Measurements from ENCODE around the gene PDK1. TPM values are rescaled to one million over a fixed set of nuclear protein-coding genes. Genes with fewer than 3 reads are reported as not detected.
"Not testable (repeated sequence)": the region's sequence is repeated elsewhere in the genome, so short reads cannot be mapped to it uniquely, and the experiment has no call there.

PDK1 gene
- total RNA-seq, 2 donors from 2014 or later: 26.6 to 33.0 TPM

DNA sequence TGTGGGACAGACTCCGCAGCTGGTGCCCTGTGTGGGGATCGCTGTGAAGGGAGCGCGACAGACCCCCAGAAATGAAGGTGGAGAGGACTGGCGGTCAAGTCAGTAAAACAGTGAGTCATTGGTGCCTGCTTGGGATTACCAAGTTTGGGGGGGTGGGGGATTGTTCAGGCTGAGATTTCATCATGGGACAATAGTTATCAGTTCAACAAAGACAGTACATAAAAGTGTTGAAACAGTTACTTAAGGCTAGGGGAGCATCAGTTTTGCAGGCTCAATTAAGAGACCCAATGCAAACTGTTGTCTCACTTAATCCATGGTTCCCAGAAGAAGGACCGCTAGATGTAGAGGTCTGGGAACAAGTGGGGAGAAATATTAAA lies 42.4 kb upstream of the PDK1 start:
- Histone ChIP-seq H3K4me3 (no peak overlapping the region), H3K36me3 (no peaks in the 10 kb centered on the region), H3K27ac (peak overlapping the region in 1 of 2 donors; percentile 48), H3K4me1 (no peaks in the 10 kb centered on the region), H3K9me3 (peaks cover 13 to 20% of the 10 kb centered on the region in 2 donors), H3K27me3 (no peaks in the 10 kb centered on the region)
- DNase-seq (ENCODE audit: low spot score): no peak
- TF ChIP-seq, protein P1, sequence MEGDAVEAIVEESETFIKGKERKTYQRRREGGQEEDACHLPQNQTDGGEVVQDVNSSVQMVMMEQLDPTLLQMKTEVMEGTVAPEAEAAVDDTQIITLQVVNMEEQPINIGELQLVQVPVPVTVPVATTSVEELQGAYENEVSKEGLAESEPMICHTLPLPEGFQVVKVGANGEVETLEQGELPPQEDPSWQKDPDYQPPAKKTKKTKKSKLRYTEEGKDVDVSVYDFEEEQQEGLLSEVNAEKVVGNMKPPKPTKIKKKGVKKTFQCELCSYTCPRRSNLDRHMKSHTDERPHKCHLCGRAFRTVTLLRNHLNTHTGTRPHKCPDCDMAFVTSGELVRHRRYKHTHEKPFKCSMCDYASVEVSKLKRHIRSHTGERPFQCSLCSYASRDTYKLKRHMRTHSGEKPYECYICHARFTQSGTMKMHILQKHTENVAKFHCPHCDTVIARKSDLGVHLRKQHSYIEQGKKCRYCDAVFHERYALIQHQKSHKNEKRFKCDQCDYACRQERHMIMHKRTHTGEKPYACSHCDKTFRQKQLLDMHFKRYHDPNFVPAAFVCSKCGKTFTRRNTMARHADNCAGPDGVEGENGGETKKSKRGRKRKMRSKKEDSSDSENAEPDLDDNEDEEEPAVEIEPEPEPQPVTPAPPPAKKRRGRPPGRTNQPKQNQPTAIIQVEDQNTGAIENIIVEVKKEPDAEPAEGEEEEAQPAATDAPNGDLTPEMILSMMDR (IDR thresholded peaks at IDR 0.05): no peak

DNA sequence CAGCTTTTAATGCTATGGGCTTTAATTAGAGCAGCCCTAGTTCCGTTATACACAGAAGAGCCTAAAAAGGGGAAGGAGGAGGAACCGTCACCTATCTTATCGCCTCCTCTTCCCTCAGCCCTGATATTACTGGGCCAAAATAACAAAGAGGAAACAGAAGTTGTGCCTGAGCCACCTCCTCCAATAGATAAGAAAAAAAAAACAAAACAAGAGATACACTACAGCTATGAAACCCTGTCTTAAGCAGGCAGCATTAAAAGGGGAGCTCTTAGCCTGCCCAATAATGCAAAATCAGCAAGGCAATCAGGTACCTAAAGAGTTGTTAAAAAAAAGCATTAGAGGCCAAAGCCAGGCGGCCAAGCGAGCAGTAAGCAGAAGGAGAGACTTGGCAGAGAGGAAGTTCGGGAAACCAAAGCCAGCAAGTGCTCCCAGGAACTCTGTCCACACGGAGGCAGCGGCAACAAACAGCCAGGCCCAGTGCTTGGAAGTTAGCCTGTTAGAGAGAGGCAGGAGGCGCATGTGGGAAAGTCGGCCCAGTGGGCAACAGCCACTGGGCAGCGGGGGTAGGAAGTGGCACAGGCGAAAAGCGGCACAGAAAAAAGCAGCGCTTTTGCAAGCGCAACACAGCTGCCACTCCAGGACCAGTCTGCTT lies 41.8 kb upstream of the PDK1 start:
- no peaks in the 10 kb centered on the region for H3K4me1 ChIP-seq
- peak overlapping the region in 1 of 2 donors; percentile 48 for H3K27ac ChIP-seq
- no peaks in the 10 kb centered on the region for H3K27me3 ChIP-seq
- TF ChIP-seq, protein P1 (IDR thresholded peaks at IDR 0.05): no peak
- H3K4me3 ChIP-seq: no peak overlapping the region
- H3K9me3 ChIP-seq: peaks cover 13 to 20% of the 10 kb centered on the region in 2 donors
- DNase-seq (ENCODE audit: low spot score): no peak
- H3K36me3 ChIP-seq: no peaks in the 10 kb centered on the region

DNA sequence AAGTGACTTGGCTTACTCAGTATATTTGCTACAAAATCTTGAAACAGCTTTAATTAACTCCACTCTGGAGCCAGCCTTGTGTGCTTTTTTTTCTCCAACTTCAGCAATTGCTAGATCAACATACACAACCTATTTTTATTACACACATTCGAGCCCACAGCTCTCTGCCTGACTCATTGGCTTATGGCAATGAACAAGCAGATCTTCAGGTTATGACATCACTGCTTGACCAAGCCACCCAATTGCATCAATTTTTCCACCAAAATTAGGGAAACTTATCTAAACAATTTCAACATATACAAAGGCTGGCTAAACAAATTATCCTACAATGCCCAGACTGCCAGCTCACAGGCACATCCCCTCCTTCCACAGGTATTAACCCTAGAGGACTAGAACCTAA lies 39.6 kb upstream of the PDK1 start:
- Histone ChIP-seq H3K4me1 (no peaks in the 10 kb centered on the region), H3K27me3 (no peaks in the 10 kb centered on the region), H3K36me3 (no peaks in the 10 kb centered on the region), H3K4me3 (no peak overlapping the region), H3K9me3 (peaks cover 13 to 20% of the 10 kb centered on the region in 2 donors), H3K27ac (no peak overlapping the region)
- TF ChIP-seq, protein P1 (IDR thresholded peaks at IDR 0.05): no peak
- no peak for DNase-seq (ENCODE audit: low spot score)

DNA sequence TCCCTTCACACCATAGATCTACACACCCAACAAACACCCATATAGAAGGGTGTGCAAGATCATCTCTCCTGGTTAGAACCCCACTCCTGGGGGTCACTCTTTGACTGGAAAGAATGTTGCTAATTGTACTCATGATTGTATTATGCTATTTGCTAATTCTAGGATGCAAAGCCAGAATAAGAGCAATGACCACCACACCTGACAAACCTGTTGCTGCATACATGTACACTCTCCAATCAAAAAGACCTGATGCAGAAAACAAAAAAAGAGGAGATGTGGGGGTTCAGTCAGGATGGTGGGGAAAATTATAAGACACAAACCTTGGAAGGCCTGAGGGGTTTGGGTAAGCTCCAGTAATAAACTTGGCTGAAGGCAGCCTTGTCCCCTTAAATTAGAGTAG lies 36.9 kb upstream of the PDK1 start:
- H3K27me3 ChIP-seq: no peaks in the 10 kb centered on the region
- no peak overlapping the region for H3K27ac ChIP-seq
- H3K4me1 ChIP-seq: no peaks in the 10 kb centered on the region
- no peaks in the 10 kb centered on the region for H3K9me3 ChIP-seq
- TF ChIP-seq, protein P1 (IDR thresholded peaks at IDR 0.05): no peak
- H3K36me3 ChIP-seq: no peaks in the 10 kb centered on the region
- no peak for DNase-seq (ENCODE audit: low spot score)
- H3K4me3 ChIP-seq: no peak overlapping the region

DNA sequence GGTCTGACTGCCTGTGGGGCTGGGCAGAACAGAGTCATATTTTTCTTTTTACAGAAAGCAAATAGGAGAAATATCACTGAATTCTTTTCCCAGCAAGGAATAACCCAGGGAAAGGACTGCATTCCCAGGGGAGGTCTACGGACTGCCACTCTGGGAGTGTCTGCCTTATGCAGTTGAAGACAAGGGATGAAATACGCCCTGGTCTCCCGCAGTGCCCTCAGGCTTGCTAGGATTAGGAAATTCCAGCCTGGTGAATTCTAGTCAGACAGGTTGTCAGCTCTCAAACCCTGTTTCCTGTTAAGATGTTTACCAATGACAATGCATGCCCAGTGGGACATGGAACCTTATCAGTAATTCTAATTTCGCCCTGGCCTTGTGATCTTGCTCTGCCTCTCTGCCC lies 30.3 kb upstream of the PDK1 start:
- Histone ChIP-seq H3K9me3 (peaks cover 0 to 13% of the 10 kb centered on the region in 2 donors), H3K4me3 (no peak overlapping the region), H3K27me3 (no peaks in the 10 kb centered on the region), H3K27ac (no peak overlapping the region), H3K4me1 (no peaks in the 10 kb centered on the region), H3K36me3 (no peaks in the 10 kb centered on the region)
- TF ChIP-seq, protein P1 (IDR thresholded peaks at IDR 0.05): no peak
- no peak for DNase-seq (ENCODE audit: low spot score)

DNA sequence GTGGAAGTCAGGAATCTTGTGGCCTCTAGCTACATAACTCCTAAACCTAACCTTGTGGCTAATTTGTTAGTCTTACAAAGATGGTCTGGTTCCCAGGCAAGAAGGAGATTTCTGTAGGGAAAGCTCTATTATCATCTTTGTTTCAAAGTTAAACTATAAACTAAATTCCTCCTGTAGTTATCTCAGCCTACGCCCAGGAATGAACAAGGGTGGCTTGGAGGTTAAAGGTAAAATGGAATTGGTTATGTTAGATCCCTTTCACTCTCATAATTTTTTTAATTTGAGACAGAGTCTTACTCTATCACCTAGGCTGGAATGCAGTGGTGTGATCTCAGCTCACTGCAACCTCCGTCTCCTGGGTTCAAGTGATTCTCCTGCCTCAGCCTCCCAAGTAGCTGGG lies 24.6 kb upstream of the PDK1 start:
- Histone ChIP-seq H3K4me1 (no peaks in the 10 kb centered on the region), H3K4me3 (no peak overlapping the region), H3K27me3 (no peaks in the 10 kb centered on the region), H3K9me3 (peaks cover 0 to 3% of the 10 kb centered on the region in 2 donors), H3K36me3 (no peaks in the 10 kb centered on the region), H3K27ac (no peak overlapping the region)
- DNase-seq (ENCODE audit: low spot score): no peak
- TF ChIP-seq, protein P1 (IDR thresholded peaks at IDR 0.05): no peak

DNA sequence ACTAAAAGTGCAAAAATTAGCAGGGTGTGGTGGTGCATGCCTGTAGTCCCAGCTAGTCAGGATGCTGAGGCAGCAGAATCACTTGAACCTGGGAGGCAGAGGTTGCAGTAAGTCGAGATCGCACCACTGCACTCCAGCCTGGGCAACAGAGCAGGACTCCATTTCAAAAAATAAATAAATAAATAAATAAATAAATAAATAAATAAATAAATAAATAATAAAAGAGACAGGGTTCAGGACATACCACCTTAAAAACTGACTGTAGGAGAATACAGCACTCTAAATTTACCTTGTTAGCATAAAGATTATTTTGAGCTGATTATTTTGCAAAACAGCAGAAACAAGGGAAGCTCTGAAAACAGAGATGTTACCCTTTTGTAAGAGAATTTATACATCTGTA lies 23.4 kb upstream of the PDK1 start:
- H3K4me1 ChIP-seq, H3K9me3 ChIP-seq: not testable (repeated sequence)

More for the DNA sequence above, 23.4 kb upstream of the PDK1 start:
- not testable (repeated sequence) for H3K27ac ChIP-seq; H3K36me3 ChIP-seq; H3K4me3 ChIP-seq; DNase-seq (ENCODE audit: low spot score); H3K27me3 ChIP-seq
